NCI-H69 (cell line): ENCODE measurements around the gene SLC22A4.

Experiments
- DNase-seq: peaks from one replicate; lab custom pipeline; 2025; lab: John Stamatoyannopoulos, UW

The SLC22A4 gene

DNA sequence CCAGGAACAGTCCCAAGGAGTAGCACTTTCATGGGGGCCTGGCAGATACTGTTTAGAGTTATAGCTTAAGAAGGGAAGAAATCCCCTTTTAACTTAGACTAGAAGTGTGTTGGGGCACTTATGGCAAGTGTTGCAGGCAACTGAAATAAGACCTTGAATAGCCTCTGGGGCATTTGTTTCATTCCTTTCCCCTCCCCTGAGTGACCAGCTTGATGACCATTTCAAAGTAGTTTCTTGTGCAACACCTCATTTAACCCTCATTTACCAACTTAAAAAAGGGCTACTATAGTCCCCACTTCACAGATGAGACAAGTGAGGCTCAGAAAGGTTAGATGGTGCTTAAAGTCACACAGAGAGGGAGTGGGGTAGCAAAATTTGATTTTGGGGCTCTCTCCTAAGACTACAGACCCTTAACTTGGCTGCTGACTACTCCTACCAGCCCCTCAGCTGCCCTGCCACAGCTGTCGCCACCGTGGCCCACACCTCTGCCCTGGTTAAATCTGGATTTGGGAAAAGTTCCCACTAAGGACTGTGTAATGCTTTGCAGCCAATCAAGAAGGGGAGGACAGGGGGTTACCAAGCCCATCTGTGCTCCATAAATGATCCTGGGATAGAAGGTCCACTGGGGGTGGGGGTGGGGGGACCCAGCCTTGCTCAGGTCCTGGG is 31.2 kb upstream of the SLC22A4 start:
- no peak for DNase-seq

DNA sequence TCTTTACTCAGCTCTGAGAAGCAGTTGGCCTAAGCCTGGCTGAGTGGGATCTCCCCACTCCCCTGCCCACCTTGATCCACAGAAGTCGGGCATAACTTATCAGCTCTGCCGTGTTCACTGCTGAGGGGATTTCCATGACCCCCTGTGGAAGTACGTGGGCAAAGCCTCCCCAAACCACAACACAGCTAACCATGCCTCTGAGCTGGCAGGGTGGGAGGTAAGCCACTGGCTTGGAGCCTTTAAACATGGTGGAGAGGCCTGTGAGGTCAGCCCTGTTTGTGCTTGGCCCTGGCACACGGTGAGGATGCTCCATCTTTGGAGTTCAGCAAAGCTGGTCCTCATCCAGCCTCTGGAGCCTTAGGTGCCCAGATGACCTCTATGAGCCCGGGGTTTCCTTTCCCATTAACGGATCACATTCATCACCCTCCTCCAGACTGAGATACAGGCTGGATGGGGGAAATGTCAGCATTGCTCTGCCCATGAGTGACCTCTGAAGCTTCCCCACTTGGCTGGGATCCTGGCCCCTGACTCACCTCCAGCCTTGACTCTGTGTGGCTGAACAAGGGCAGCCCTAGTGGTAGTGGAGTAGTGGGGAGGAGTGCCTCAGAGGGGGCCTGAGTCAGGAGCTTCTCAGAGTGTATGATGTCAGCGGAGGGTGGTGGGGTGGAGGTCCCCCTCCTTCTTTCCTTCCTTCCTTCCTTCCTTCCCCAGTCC is 30.5 kb upstream of the SLC22A4 start:
- DNase-seq = no peak

- DNase-seq = no peak
Measured at GRCh38 chr5:132264546-132265335, 29.5 kb upstream of the SLC22A4 start.

GRCh38 chr5:132265336-132266030 is 28.7 kb upstream of the SLC22A4 start:
- peak; percentile 58 for DNase-seq

DNA sequence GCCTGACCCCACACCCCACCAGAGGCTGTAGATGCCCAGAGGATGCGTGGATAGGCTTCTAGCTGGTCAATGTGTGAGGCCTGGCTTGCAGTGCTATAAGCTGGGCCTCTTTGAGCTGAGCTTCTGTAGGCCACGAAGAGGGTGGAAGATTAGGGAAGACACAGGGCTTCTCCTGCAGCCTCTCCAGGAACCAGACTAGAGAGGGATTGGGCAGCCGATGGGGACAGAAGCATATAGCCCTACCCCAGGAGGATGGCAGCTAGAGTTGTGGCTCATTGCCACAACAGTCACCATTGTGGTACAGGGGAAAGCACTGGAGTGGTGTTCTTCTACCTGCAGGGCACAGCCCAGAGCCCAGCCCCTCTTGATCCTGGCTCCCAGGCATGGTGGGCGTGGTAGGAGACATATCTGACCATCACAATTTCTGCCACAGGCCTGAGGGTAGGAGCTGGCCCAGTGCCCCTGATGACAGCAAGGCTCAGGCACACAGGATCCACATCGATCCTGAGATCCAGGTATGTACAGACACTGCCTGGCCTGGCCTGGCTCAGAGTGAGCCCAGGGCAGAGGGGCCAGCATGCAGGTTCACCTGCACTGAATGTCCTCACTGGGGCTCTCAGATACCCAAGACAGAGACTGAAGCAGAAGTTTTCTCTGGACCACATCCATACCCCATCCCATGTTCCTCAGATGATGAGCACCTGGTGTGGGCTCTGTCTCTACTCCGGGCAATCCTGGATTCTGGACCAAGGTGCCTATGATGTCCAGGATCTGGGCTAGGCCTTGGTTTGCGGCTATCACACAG is 28.0 kb upstream of the SLC22A4 start:
- no peak for DNase-seq

- DNase-seq = no peak
Measured at GRCh38 chr5:132266836-132267160, 27.4 kb upstream of the SLC22A4 start.

DNA sequence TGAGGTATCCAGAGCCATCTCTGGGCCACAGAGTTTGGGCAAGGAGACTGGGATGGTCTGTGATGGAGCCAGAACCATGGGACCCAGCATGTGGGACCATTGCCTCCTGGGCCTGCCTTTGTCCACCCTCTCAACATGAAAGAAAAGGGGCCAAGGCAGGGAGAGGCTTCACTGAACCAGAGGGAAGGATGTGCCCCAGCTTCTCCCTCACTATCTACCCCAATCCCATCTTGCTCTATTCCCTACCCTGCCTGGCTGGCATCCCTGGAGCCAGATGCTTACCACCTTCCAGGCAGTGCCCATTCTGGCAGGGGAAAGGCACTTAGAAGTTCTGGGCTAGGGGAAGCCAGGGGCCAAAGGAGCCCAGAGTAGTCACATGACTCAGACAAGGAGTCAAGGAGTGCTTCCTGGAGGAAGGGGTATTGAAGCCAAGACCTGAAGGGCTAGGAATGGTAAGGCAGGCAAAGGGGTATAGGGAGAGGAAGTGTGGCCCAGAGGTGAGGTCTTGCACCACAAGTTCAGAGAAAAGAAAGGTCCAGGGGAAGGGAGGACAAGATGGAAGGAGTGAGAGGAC is 26.9 kb upstream of the SLC22A4 start:
- DNase-seq = no peak

GRCh38 chr5:132267931-132268768 is 26.0 kb upstream of the SLC22A4 start:
- no peak for DNase-seq

DNA sequence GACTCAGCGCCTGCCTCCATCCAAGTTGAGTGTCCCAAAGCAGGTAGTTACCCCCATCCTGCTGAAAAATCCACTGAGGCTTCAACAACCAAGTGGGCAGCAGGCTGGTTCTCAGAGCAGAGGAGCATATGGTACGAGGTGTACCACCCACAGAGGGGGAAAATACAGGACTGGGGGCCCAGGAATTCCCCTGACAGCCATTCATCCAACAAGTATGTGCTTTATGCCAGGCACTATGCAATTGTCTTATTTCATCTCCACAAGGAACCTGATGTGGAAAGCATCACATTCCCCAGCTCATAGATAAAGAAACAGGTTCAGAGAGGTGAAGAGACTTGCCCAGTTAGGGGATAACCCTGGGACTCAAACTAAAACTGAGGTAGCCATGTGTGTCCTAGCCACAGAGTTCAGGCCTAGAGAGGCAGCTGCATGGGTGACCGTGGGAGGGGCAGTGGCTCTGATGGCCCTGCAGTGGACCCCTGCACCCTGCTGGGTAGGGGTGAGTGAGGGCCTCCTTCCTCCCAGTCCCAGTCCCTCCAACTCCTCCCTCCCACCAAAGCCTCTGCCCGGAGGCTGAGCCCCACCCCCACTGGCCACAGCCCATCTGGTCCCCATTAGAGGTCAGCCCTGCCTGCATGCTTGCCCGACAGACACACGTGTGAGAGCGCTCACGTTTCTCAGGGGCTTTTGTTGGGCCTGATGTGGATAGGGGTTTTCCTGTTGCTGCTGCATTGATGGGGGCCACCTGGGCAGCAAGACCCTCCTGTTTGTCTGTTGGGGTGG is 25.2 kb upstream of the SLC22A4 start:
- DNase-seq = peak; percentile 60

- no peak for DNase-seq
Measured at GRCh38 chr5:132269635-132270334, 24.4 kb upstream of the SLC22A4 start.

GRCh38 chr5:132270335-132270665 is 23.9 kb upstream of the SLC22A4 start:
- DNase-seq = no peak

- DNase-seq = peak; percentile 18
Measured at GRCh38 chr5:132270706-132271105, 23.5 kb upstream of the SLC22A4 start.

GRCh38 chr5:132271251-132272246 is 22.6 kb upstream of the SLC22A4 start:
- DNase-seq = no peak

DNA sequence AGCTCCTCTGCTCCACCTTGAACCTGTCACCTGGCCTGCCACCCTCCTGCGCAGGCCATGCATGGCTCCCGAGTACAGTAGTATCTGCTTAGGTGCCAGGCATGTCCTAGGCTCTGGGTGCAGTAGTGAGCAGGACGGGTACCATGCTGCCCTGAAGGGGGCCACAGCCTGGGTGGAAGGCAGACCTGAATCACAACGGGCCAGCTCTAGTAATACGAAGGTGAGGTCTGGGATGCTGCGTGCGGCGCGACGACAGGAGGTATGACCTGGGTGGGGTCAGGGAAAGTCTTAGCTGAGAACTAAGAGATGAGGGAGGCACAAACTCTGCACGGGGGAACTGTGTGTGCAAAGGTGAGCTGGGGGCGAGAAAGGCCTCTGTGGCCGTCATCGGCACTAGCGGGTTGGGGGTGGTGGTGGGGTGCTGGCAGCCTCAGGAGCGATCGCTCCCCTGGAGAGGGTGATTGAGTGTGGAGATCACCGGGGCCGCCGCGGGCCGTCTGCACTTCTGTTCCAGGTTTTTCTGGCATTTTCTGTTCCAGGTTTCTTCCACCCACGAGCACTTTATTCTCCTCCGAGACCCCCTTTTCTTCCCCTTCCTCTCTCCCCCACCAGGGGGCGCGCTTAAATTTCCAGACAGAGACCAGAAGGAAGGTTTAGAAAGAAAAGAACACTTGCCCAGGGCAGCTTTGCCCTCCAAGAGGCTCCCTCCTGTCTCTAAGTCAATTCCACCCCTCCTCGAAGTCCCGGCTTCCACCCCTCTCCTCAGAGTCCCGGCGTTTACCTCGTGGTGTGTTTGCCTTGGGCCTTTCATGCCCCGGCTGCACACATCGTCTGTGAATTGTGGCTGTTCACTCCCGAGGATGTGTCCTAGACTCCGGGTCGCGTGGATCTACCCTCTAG is 21.6 kb upstream of the SLC22A4 start:
- DNase-seq = peak; percentile 77

GRCh38 chr5:132273631-132274030 is 20.6 kb upstream of the SLC22A4 start:
- no peak for DNase-seq

DNA sequence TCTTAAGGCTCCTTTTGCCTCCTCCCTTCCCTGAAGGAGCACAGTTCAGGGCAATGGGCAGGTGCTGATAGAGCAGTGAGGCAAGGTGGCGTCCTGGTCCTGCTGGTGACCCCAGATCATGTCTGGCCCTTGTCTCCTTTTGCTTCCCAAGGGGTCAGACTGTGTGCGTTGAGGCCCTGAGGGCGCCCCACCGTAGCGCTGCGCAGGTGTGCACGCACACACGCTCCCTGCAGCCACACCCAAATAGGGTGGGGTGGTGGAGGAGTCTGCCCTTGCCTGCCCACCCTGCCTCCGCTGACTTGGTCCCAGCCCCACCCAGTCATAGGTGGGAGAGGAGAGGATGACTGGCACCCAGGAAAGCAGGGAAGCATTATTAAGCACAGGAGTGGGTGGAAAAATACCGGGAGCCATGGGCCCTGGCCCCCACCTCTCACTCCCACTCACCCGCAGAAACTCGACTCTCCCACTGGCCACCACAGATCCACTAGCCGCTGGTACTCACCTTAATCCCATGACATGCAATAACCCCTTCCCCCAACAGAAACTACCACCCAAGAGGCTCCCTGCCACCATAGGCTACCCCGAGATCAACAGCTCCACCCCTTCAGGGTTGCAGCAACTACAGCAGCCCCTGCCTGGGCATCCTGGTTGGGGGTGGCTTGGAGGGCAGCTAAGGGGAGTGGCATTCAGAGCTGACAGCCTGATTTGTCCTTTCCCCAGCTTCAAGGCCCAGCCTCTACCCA is 20.0 kb upstream of the SLC22A4 start:
- DNase-seq = peak; percentile 36
